OCI-LY1 (cell line): ENCODE data around the gene CEP44.

ENCODE experiments used
- CTCF ChIP-seq: fragments of 200-600 bp; sonication (generic), shearing (Covaris generic); IDR thresholded peaks from 2 replicates; pipeline ENCODE4 v1.5.1; 2017; ENCODE audit warnings: mild to moderate bottlenecking, antibody characterized with exemption, low read length, moderate library complexity, mixed read lengths
- EZH2 ChIP-seq: fragments of 200-600 bp; sonication (generic), shearing (Covaris generic); IDR thresholded peaks from 2 replicates; pipeline ENCODE4 v1.8.0; 2017; ENCODE audit warnings: borderline replicate concordance, mixed run types, mild to moderate bottlenecking, antibody characterized with exemption, low read length, moderate library complexity, mixed read lengths

DNA sequence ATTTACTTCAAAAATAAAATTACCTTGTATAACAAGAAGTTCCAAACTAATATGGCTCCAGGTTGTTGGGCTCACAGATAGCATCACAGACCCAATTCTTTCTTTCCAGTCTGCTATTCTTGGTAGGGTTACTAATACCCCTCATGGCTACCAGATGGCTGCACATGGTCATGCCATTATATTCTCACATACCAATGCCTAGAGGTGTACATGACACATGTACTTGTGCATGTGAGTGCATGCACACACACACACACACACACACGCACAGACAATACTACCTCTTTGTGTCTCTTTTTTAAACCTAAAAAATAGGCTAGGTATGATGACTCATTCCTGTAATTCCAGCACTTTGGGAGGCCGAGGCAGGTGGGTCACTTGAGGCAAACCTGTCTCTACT is 31.3 kb upstream of the CEP44 start:
- no peak for TF ChIP-seq EZH2
- TF ChIP-seq CTCF = no peak
